ENCODE measurements around the gene BRAT1. TPM values are rescaled to one million over a fixed set of nuclear protein-coding genes. Genes with fewer than 3 reads are reported as not detected.
A peak's percentile ranks its signal among the peaks of the same experiment; 100 is the strongest.
"Not testable (repeated sequence)": the region's sequence is repeated elsewhere in the genome, so short reads cannot be mapped to it uniquely, and the experiment has no call there.

Gene BRAT1
- total and polyA plus RNA-seq, 9 donors, result 17.8 to 28.5 (median 21.2) TPM

- H3K27ac ChIP-seq (ENCODE audit: low read length), result no peak overlapping the region
- 86% methylated on average over 4 of the region's 12 CpGs for WGBS (ENCODE audit: insufficient coverage)
- no peak for DNase-seq
- H3K4me3 ChIP-seq (ENCODE audit: low read length), result no peak overlapping the region
- peaks cover 16% of the 10 kb centered on the region for H3K4me1 ChIP-seq (ENCODE audit: control insufficient read depth, insufficient read depth, low read length)
- H3K9me3 ChIP-seq (replicated peaks; ENCODE audit: control insufficient read depth, low read depth, low read length), result no peaks in the 10 kb centered on the region
- H3K27me3 ChIP-seq (ENCODE audit: control insufficient read depth, insufficient read depth, low read length), result no peaks in the 10 kb centered on the region
- peaks cover 12% of the 10 kb centered on the region for H3K36me3 ChIP-seq (ENCODE audit: control insufficient read depth, insufficient read depth, low read length)
Measured at GRCh38 chr7:2564970-2565540, 9.7 kb upstream of the BRAT1 start.

DNA sequence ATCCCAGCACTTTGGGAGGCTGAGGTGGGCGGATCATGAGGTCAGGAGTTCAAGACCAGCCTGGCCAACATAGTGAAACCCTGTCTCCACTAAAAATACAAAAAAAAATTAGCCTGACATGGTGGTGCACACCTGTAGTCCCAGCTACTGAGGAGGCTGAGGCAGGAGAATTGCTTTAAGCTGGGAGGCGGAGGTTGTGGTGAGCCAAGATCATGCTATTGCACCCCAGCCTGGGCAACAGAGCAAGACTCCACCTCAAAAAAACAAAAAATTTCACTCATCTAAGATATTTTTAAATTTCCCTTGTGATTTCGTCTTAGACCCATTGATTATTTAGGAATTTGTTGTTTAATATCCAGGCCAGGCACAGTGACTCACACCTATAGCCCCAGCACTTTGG is 8.6 kb upstream of the BRAT1 start:
- not testable (repeated sequence) for H3K9me3 ChIP-seq (replicated peaks; ENCODE audit: control insufficient read depth, low read depth, low read length); H3K27ac ChIP-seq (ENCODE audit: low read length); DNase-seq; H3K36me3 ChIP-seq (ENCODE audit: control insufficient read depth, insufficient read depth, low read length); H3K27me3 ChIP-seq (ENCODE audit: control insufficient read depth, insufficient read depth, low read length); H3K4me3 ChIP-seq (ENCODE audit: low read length)
- H3K4me1 ChIP-seq (ENCODE audit: control insufficient read depth, insufficient read depth, low read length), result peaks cover 25% of the 10 kb centered on the region
- no CpG with 5 or more reads among the region's 3 CpGs for WGBS (ENCODE audit: insufficient coverage)

- H3K36me3 ChIP-seq (ENCODE audit: control insufficient read depth, insufficient read depth, low read length), result peaks cover 5% of the 10 kb centered on the region
- no peaks in the 10 kb centered on the region for H3K27me3 ChIP-seq (ENCODE audit: control insufficient read depth, insufficient read depth, low read length)
- no peak overlapping the region for H3K27ac ChIP-seq (ENCODE audit: low read length)
- WGBS (ENCODE audit: insufficient coverage), result under 1% methylated on average over 43 of the region's 53 CpGs
- H3K4me1 ChIP-seq (ENCODE audit: control insufficient read depth, insufficient read depth, low read length), result peaks cover 23% of the 10 kb centered on the region
- H3K9me3 ChIP-seq (replicated peaks; ENCODE audit: control insufficient read depth, low read depth, low read length), result no peaks in the 10 kb centered on the region
- peak overlapping the region; percentile 64 for H3K4me3 ChIP-seq (ENCODE audit: low read length)
- DNase-seq, result no peak
Measured at GRCh38 chr7:2559283-2559950, 4.1 kb upstream of the BRAT1 start.

GRCh38 chr7:2558629-2559282 is 3.4 kb upstream of the BRAT1 start, which contains the start of gene IQCE:
Gene IQCE (plus strand): TSS chr7:2558979. CDS start chr7:2559182, 203 bp downstream.
- Histone ChIP-seq H3K4me1 (ENCODE audit: control insufficient read depth, insufficient read depth, low read length) (peaks cover 29% of the 10 kb centered on the region), H3K27ac (ENCODE audit: low read length) (peak within 1 kb of the TSS; percentile 13)
- 1% methylated on average over 66 of the region's 66 CpGs for WGBS (ENCODE audit: insufficient coverage)

DNA sequence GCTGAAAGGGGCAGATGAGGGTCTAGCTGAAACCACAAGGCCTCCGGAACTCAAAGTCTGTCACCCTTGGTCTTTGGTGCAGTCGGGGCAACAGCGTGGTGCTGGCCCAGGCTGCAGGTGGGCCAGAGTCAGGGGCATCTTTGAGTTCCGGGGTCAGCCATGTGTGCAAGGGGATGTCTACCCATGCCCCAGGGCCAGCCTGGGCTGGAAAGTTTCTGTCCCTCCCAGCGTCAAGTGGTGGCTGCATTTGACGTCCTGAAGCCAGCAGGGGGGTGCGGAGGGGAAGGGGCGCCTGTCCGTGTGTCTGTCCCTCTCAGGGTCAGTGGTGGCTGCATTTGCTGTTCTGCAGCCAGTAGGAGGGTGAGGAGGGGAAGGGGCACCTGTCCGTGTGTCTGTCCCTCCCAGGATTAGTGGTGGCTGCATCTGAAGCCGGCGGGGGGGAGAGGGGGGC is 638 bp downstream of the BRAT1 start:
- Histone ChIP-seq H3K27me3 (ENCODE audit: control insufficient read depth, insufficient read depth, low read length) (no peaks in the 10 kb centered on the region), H3K4me1 (ENCODE audit: control insufficient read depth, insufficient read depth, low read length) (peaks cover 26% of the 10 kb centered on the region), H3K9me3 (replicated peaks; ENCODE audit: control insufficient read depth, low read depth, low read length) (no peaks in the 10 kb centered on the region), H3K4me3 (ENCODE audit: low read length) (peak overlapping the region; percentile 86), H3K27ac (ENCODE audit: low read length) (peak overlapping the region; percentile 6), H3K36me3 (ENCODE audit: control insufficient read depth, insufficient read depth, low read length) (peaks cover 13% of the 10 kb centered on the region)
- WGBS (ENCODE audit: insufficient coverage), result 13% methylated on average over 11 of the region's 12 CpGs
- no peak for DNase-seq

More at GRCh38 chr7:2558629-2559282, 3.4 kb upstream of the BRAT1 start, which contains the start of gene IQCE:
- peak; percentile 95 for DNase-seq
- H3K9me3 ChIP-seq (replicated peaks; ENCODE audit: control insufficient read depth, low read depth, low read length), result no peaks in the 10 kb centered on the region
- peak within 1 kb of the TSS; percentile 64 for H3K4me3 ChIP-seq (ENCODE audit: low read length)
- no peaks in the 10 kb centered on the region for H3K27me3 ChIP-seq (ENCODE audit: control insufficient read depth, insufficient read depth, low read length)
- H3K36me3 ChIP-seq (ENCODE audit: control insufficient read depth, insufficient read depth, low read length), result peaks cover 5% of the 10 kb centered on the region

- no peak overlapping the region for H3K27ac ChIP-seq (ENCODE audit: low read length)
- peaks cover 22% of the 10 kb centered on the region for H3K4me1 ChIP-seq (ENCODE audit: control insufficient read depth, insufficient read depth, low read length)
- no peak for DNase-seq
Measured at GRCh38 chr7:2553831-2554581, 1.3 kb downstream of the BRAT1 start.

GRCh38 chr7:2553108-2553507 is 2.2 kb downstream of the BRAT1 start:
- no peak for DNase-seq
- Histone ChIP-seq H3K36me3 (ENCODE audit: control insufficient read depth, insufficient read depth, low read length) (peaks cover 22% of the 10 kb centered on the region), H3K9me3 (replicated peaks; ENCODE audit: control insufficient read depth, low read depth, low read length) (no peaks in the 10 kb centered on the region), H3K4me1 (ENCODE audit: control insufficient read depth, insufficient read depth, low read length) (peaks cover 16% of the 10 kb centered on the region), H3K27ac (ENCODE audit: low read length) (no peak overlapping the region), H3K4me3 (ENCODE audit: low read length) (no peak overlapping the region), H3K27me3 (ENCODE audit: control insufficient read depth, insufficient read depth, low read length) (no peaks in the 10 kb centered on the region)
- WGBS (ENCODE audit: insufficient coverage), result 98% methylated on average over 7 of the region's 10 CpGs

More at GRCh38 chr7:2553831-2554581, 1.3 kb downstream of the BRAT1 start:
- H3K4me3 ChIP-seq (ENCODE audit: low read length), result peak overlapping the region; percentile 86
- no peaks in the 10 kb centered on the region for H3K27me3 ChIP-seq (ENCODE audit: control insufficient read depth, insufficient read depth, low read length)
- H3K9me3 ChIP-seq (replicated peaks; ENCODE audit: control insufficient read depth, low read depth, low read length), result no peaks in the 10 kb centered on the region
- 75% methylated on average over 11 of the region's 16 CpGs for WGBS (ENCODE audit: insufficient coverage)
- H3K36me3 ChIP-seq (ENCODE audit: control insufficient read depth, insufficient read depth, low read length), result peaks cover 17% of the 10 kb centered on the region

DNA sequence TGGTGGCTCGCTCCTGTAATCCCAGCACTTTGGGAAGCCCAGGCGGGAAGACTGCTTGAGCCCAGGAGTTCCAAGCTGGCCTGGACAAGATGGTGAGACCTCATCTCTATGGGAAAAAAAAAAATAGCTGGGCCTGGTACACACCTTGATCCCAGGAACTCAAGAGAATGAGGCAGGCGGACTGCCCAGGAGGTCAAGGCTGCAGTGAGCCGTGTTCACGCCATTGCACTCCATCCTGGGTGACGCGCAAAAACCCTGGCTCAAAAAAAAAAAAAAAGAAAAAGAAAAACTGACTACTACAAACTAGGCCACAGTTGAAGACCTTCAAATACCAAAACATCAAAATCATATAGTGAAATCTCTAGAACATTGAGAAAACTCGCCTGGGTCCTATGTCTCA is 3.9 kb downstream of the BRAT1 start:
- Histone ChIP-seq H3K27me3 (ENCODE audit: control insufficient read depth, insufficient read depth, low read length) (no peaks in the 10 kb centered on the region), H3K36me3 (ENCODE audit: control insufficient read depth, insufficient read depth, low read length) (peaks cover 37% of the 10 kb centered on the region), H3K9me3 (replicated peaks; ENCODE audit: control insufficient read depth, low read depth, low read length) (no peaks in the 10 kb centered on the region), H3K4me1 (ENCODE audit: control insufficient read depth, insufficient read depth, low read length) (peaks cover 15% of the 10 kb centered on the region), H3K27ac (ENCODE audit: low read length) (no peak overlapping the region), H3K4me3 (ENCODE audit: low read length) (no peak overlapping the region)
- 95% methylated on average over 4 of the region's 8 CpGs for WGBS (ENCODE audit: insufficient coverage)
- no peak for DNase-seq

- WGBS (ENCODE audit: insufficient coverage), result 88% methylated on average over 21 of the region's 31 CpGs
- no peaks in the 10 kb centered on the region for H3K9me3 ChIP-seq (replicated peaks; ENCODE audit: control insufficient read depth, low read depth, low read length)
- no peaks in the 10 kb centered on the region for H3K4me1 ChIP-seq (ENCODE audit: control insufficient read depth, insufficient read depth, low read length)
- no peak for DNase-seq
- H3K36me3 ChIP-seq (ENCODE audit: control insufficient read depth, insufficient read depth, low read length), result peaks cover 70% of the 10 kb centered on the region
- H3K27ac ChIP-seq (ENCODE audit: low read length), result no peak overlapping the region
- H3K27me3 ChIP-seq (ENCODE audit: control insufficient read depth, insufficient read depth, low read length), result no peaks in the 10 kb centered on the region
- no peak overlapping the region for H3K4me3 ChIP-seq (ENCODE audit: low read length)
Measured at GRCh38 chr7:2546776-2547586, 8.3 kb downstream of the BRAT1 start.
